ENCODE measurements around the gene HCN3.
"Not testable (repeated sequence)": the region's sequence is repeated elsewhere in the genome, so short reads cannot be mapped to it uniquely, and the experiment has no call there.

HCN3 gene

DNA sequence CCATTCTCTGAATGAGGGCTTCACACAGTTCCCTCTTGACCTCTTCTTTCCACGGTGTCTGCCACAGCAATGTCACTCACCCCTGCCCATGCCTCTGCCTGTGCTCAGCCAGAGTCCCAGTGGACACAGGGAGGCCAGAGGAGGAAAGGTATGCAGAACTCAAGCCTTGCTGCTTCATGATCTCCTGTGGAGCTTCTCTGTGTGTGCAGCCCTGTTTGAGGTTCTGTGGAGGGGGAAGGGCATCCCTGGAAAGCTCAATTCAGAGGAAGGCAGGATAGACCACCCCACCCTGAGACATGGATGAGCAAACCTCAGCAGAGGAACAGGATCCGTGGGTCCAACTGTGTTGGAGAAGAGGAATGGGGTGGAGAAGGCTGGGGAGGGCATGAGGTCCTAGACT lies 2.0 kb downstream of the HCN3 start:
- DNase-seq (ENCODE audit: low spot score) = no peak

DNA sequence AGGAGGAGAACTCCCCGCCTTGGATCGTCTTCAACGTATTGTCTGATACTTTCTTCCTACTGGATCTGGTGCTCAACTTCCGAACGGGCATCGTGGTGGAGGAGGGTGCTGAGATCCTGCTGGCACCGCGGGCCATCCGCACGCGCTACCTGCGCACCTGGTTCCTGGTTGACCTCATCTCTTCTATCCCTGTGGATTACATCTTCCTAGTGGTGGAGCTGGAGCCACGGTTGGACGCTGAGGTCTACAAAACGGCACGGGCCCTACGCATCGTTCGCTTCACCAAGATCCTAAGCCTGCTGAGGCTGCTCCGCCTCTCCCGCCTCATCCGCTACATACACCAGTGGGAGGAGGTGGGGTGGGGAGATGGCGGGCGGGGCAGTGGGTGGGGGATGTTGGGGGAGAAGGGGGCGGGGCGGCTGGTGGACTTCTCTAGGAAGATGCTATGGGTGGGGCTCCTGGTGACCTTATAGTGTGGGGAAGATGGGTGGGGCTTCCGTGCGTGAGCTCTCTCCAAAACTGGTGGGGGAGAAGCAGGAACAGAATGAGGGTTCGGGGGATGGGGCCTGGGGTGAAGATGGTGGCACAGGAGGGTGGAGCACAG lies 5.3 kb downstream of the HCN3 start:
- TF ChIP-seq CTCF (IDR thresholded peaks at IDR 0.05; ENCODE audit: extremely low read depth, missing control alignments) = no peak
- no peak for DNase-seq (ENCODE audit: low spot score)

More for the DNA sequence above, 2.0 kb downstream of the HCN3 start:
- TF ChIP-seq CTCF (IDR thresholded peaks at IDR 0.05; ENCODE audit: extremely low read depth, missing control alignments) = no peak

GRCh38 chr1:155284476-155284875 lies 7.2 kb downstream of the HCN3 start:
- TF ChIP-seq CTCF (IDR thresholded peaks at IDR 0.05; ENCODE audit: extremely low read depth, missing control alignments) = no peak
- DNase-seq (ENCODE audit: low spot score) = no peak

GRCh38 chr1:155285063-155285462 lies 7.8 kb downstream of the HCN3 start:
- no peak for TF ChIP-seq CTCF (IDR thresholded peaks at IDR 0.05; ENCODE audit: extremely low read depth, missing control alignments)
- DNase-seq (ENCODE audit: low spot score) = no peak

- DNase-seq (ENCODE audit: low spot score) = no peak
- TF ChIP-seq CTCF (IDR thresholded peaks at IDR 0.05; ENCODE audit: extremely low read depth, missing control alignments) = no peak
Measured at GRCh38 chr1:155285631-155286044, 8.4 kb downstream of the HCN3 start.

- TF ChIP-seq CTCF (IDR thresholded peaks at IDR 0.05; ENCODE audit: extremely low read depth, missing control alignments) = no peak
- no peak for DNase-seq (ENCODE audit: low spot score)
Measured at GRCh38 chr1:155286544-155286943, 9.3 kb downstream of the HCN3 start.

GRCh38 chr1:155287987-155288543 lies 10.8 kb downstream of the HCN3 start:
- TF ChIP-seq CTCF (IDR thresholded peaks at IDR 0.05; ENCODE audit: extremely low read depth, missing control alignments) = no peak
- DNase-seq (ENCODE audit: low spot score) = no peak

DNA sequence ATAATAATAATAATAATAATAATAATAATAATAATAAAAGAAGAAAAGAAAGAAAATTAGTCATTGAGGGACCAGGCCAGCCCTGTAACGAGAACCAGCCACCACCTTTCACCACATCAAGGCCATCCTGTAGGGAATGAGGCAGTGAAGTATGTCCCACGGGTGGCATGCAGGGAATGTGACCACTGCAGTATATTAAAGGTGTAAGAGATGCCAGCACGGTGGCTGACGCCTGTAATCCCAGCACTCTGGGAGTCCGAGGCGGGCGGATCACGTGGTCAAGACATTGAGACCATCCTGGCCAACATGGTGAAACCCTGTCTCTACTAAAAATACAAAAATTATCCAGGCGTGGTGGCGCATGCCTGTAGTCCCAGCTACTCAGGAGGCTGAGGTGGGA lies 13.7 kb downstream of the HCN3 start:
- not testable (repeated sequence) for DNase-seq (ENCODE audit: low spot score)
